Kidney (tissue), 22 donors: Measurements from ENCODE around the gene SSH3. TPM values are rescaled to one million over a fixed set of nuclear protein-coding genes. Genes with fewer than 3 reads are reported as not detected.
A peak's percentile ranks its signal among the peaks of the same experiment; 100 is the strongest.

Experiments used
- DNase-seq, 5 donors: peaks; one replicate each; pipeline ENCODE4 v3.0.0-alpha.2; 2013 to 2020
- FAIRE-seq: peaks from 2 replicates; lab custom pipeline; 2012; peaks lifted over from hg19 to GRCh38; lab: Jason Lieb, UNC
- H3K27ac ChIP-seq, 2 donors: one replicate each; pipeline ENCODE4 v1.7.0; 2013; ENCODE audit warnings: low read depth in 2 of 2, low read length in 2 of 2, inconsistent platforms in 1 of 2
- H3K27me3 ChIP-seq: one replicate; pipeline ENCODE4 v1.7.1; 2013; ENCODE audit warnings: low read length, inconsistent platforms; ENCODE audit not compliant: control insufficient read depth, insufficient read depth
- H3K36me3 ChIP-seq, 3 donors: one replicate each; pipeline versions ENCODE4 v1.7.0 to v1.7.1; 2013; ENCODE audit warnings: low read length in 3 of 3, control low read depth in 1 of 3, inconsistent platforms in 1 of 3; ENCODE audit not compliant: insufficient read depth in 3 of 3, control insufficient read depth in 2 of 3
- H3K4me1 ChIP-seq, 3 donors: one replicate each; pipeline versions ENCODE4 v1.7.0 to v1.7.1; 2013; ENCODE audit warnings: low read length in 3 of 3, inconsistent platforms in 1 of 3, low read depth in 1 of 3; ENCODE audit not compliant: control insufficient read depth in 2 of 3, insufficient read depth in 2 of 3
- H3K4me3 ChIP-seq, 3 donors: one replicate each; pipeline versions ENCODE4 v1.7.0 to v1.8.1; 2013; ENCODE audit warnings: low read length in 3 of 3, control low read depth in 1 of 3, inconsistent platforms in 1 of 3
- H3K9ac ChIP-seq, 3 donors: one replicate each; pipeline versions ENCODE4 v1.7.0 to v1.7.1; 2013; ENCODE audit warnings: low read length in 3 of 3, control low read depth in 1 of 3, inconsistent platforms in 1 of 3
- H3K9me3 ChIP-seq, 3 donors: one replicate each; pipeline versions ENCODE4 v1.7.0 to v1.7.1; 2013; ENCODE audit warnings: low read length in 3 of 3, control low read depth in 1 of 3, inconsistent platforms in 1 of 3; ENCODE audit not compliant: control insufficient read depth in 2 of 3, insufficient read depth in 1 of 3
- CTCF ChIP-seq: IDR thresholded peaks from 3 replicates; pipeline ENCODE4 v1.5.1; 2012; ENCODE audit warnings: mild to moderate bottlenecking, moderate library complexity, borderline replicate concordance; ENCODE audit not compliant: insufficient read depth; ENCODE audit errors: extremely low read depth
- intact Hi-C: fragments of 100-400 bp; cut with DNase I; formaldehyde crosslinking; loops from one replicate; pipeline ENCODE4 v1.11.1; 2022
- long read RNA-seq, 10 donors: library from polyadenylated mRNA in 1 of 10; unstranded in 1 of 10; transcript quantifications; one replicate each; pipeline ENCODE4 v2.0.0 and lab custom pipeline, GENCODE V29; 2021 to 2026
- polyA plus RNA-seq: library from polyadenylated mRNA; stranded (reverse); fragments of 350-450 nt; fragmentation: Illumina TruSeq; extraction: RNeasy Lipid Tissue Mini Kit (QIAGEN cat#74804); gene quantifications from one replicate; pipeline ENCODE4 v1.2.3, GENCODE V29; 2014; ENCODE audit warnings: low read depth, low replicate concordance; ENCODE audit not compliant: insufficient read depth
- total RNA-seq: library from RNA; stranded (reverse); fragmentation: NEBNext Ultra II Directional; extraction: Animal tissue kit (Norgen Biotek cat#: 25700); gene quantifications from one replicate; pipeline ENCODE4 v1.2.1, GENCODE V29; 2021
- donor health status: control.
- donor health status: control.
- donor health status: control.
- donor health status: control.
- donor health status: control.
- donor health status: DM: yes; HTN: yes; CAD: no.
- donor health status: Normal renal cell carcinoma (clear cell type).

The SSH3 gene
- total RNA-seq (68.9 TPM), polyA plus RNA-seq (25.0 TPM)
- long read RNA-seq, donor 1, partial matches to known transcripts, result 13 of 13 reads
- long read RNA-seq, donor 1, other reads (novel, unspliced or antisense), result 0 of 13 reads
- long read RNA-seq, donor 2, partial matches to known transcripts, result 0 of 1 reads
- long read RNA-seq, donor 2, other reads (novel, unspliced or antisense), result 0 of 1 reads
- long read RNA-seq, donor 3, partial matches to known transcripts, result 0 of 1 reads
- long read RNA-seq, donor 3, other reads (novel, unspliced or antisense), result 0 of 1 reads
- long read RNA-seq, donor 4, partial matches to known transcripts, result 0 of 2 reads
- long read RNA-seq, donor 4, other reads (novel, unspliced or antisense), result 0 of 2 reads
- long read RNA-seq, donor 5, result 0 reads
- long read RNA-seq, donor 6, partial matches to known transcripts, result 0 of 2 reads
- long read RNA-seq, donor 6, other reads (novel, unspliced or antisense), result 0 of 2 reads
- long read RNA-seq, donor 7, transcript SSH3-201 (14 exons, 2,871 nt), result major isoform, 5 of 42 reads
- long read RNA-seq, donor 7, partial matches to known transcripts, result 10 of 42 reads
- long read RNA-seq, donor 7, other reads (novel, unspliced or antisense), result 27 of 42 reads
- long read RNA-seq, donor 8, result 0 reads
- long read RNA-seq, donor 9, partial matches to known transcripts, result 0 of 1 reads
- long read RNA-seq, donor 9, other reads (novel, unspliced or antisense), result 0 of 1 reads
- long read RNA-seq, donor 10, partial matches to known transcripts, result 0 of 1 reads
- long read RNA-seq, donor 10, other reads (novel, unspliced or antisense), result 0 of 1 reads

GRCh38 chr11:67303132-67303834, at the start of gene SSH3:
TSS of gene SSH3 (plus strand) at chr11:67303530. CDS start at chr11:67303626, 96 bp downstream.
- Histone ChIP-seq H3K9me3 (no peaks in the 10 kb centered on the region), H3K27me3 (no peaks in the 10 kb centered on the region), H3K27ac (peak within 1 kb of the TSS; percentile 69 to 83), H3K4me1 (peaks cover 0 to 21% (median 5%) of the 10 kb centered on the region in 3 donors), H3K36me3 (peaks cover 0 to 4% (median 2%) of the 10 kb centered on the region in 3 donors), H3K9ac (peak within 1 kb of the TSS in 2 of 3 donors; percentile 67 to 79), H3K4me3 (peak within 1 kb of the TSS; percentile 20 to 67 (median 59))
- peak; percentile 56 to 94 (median 82) for DNase-seq
- intact Hi-C loops, result no loop called here
- TF ChIP-seq CTCF, result no peak
- FAIRE-seq, result no peak

GRCh38 chr11:67253872-67254624, 49.3 kb upstream of the SSH3 start:
- DNase-seq (peak in 4 of 5 donors; percentile 57 to 72 (median 62)), FAIRE-seq (no peak)
- Histone ChIP-seq H3K27ac (peak overlapping the region in 1 of 2 donors; percentile 9), H3K9ac (peak overlapping the region in 1 of 3 donors; percentile 36), H3K9me3 (no peaks in the 10 kb centered on the region), H3K4me1 (peaks cover 0 to 12% (median 2%) of the 10 kb centered on the region in 3 donors), H3K27me3 (no peaks in the 10 kb centered on the region), H3K4me3 (no peak overlapping the region), H3K36me3 (peaks cover 24 to 73% (median 52%) of the 10 kb centered on the region in 3 donors)
- no peak for TF ChIP-seq CTCF
- intact Hi-C loops, result no loop called here

- no peak overlapping the region for H3K4me3 ChIP-seq
- no peak for FAIRE-seq
- H3K27ac ChIP-seq, result no peak overlapping the region
- peaks cover 0 to 9% (median 0%) of the 10 kb centered on the region in 3 donors for H3K4me1 ChIP-seq
- H3K36me3 ChIP-seq, result peaks cover 24 to 65% (median 46%) of the 10 kb centered on the region in 3 donors
- no peaks in the 10 kb centered on the region for H3K9me3 ChIP-seq
- intact Hi-C loops, result no loop called here
- no peak for DNase-seq
- no peaks in the 10 kb centered on the region for H3K27me3 ChIP-seq
- H3K9ac ChIP-seq, result peak overlapping the region in 1 of 3 donors; percentile 36
- no peak for TF ChIP-seq CTCF
These were observed 48.5 kb upstream of the SSH3 start for GRCh38 chr11:67254798-67255197.
